OCI-LY1 (cell line): ENCODE measurements around the gene ANKRD33B.

Experiments used
- H2AFZ ChIP-seq: fragments of 200-600 bp; sonication (generic), shearing (Covaris generic); 2 replicates; pipeline ENCODE4 v1.6.0; 2014; ENCODE audit warnings: antibody characterized with exemption, mild to moderate bottlenecking, low read length
- H3F3A ChIP-seq: fragments of 200-600 bp; sonication (generic), shearing (Covaris generic); 2 replicates; pipeline ENCODE4 v1.6.0; 2014; ENCODE audit warnings: mild to moderate bottlenecking, antibody characterized with exemption, low read length, moderate library complexity; ENCODE audit not compliant: insufficient read depth
- H3K27ac ChIP-seq: fragments of 200-600 bp; sonication (generic); 2 replicates; pipeline ENCODE4 v1.5.1; 2014; ENCODE audit warnings: low read length, mixed run types, mild to moderate bottlenecking, low read depth; ENCODE audit not compliant: poor library complexity, severe bottlenecking
- H3K27me3 ChIP-seq: fragments of 200-600 bp; sonication (generic); 2 replicates; pipeline ENCODE4 v1.6.0; 2014; ENCODE audit warnings: antibody characterized with exemption, mild to moderate bottlenecking, low read length, moderate library complexity; ENCODE audit not compliant: insufficient read depth
- H3K36me3 ChIP-seq: fragments of 200-600 bp; sonication (generic); 2 replicates; pipeline ENCODE4 v1.6.1; 2014; ENCODE audit warnings: mild to moderate bottlenecking, antibody characterized with exemption, low read length, moderate library complexity, mixed read lengths; ENCODE audit not compliant: insufficient read depth
- H3K4me1 ChIP-seq: fragments of 200-600 bp; sonication (generic); 2 replicates; pipeline ENCODE4 v1.5.1; 2014; ENCODE audit warnings: mild to moderate bottlenecking, low read length, moderate library complexity; ENCODE audit not compliant: insufficient read depth, severe bottlenecking
- H3K4me2 ChIP-seq: fragments of 200-600 bp; sonication (generic), shearing (Covaris generic); 2 replicates; pipeline ENCODE4 v1.6.1; 2014; ENCODE audit warnings: low read length
- H3K4me3 ChIP-seq: fragments of 200-600 bp; sonication (generic); 2 replicates; pipeline ENCODE4 v1.5.1; 2014; ENCODE audit warnings: low read length, low read depth, mild to moderate bottlenecking, mixed read lengths; ENCODE audit not compliant: poor library complexity, severe bottlenecking
- H3K79me2 ChIP-seq: fragments of 200-600 bp; shearing (Covaris generic); 2 replicates; pipeline ENCODE4 v1.6.1; 2016; ENCODE audit warnings: mixed run types, low read length, mixed read lengths; ENCODE audit not compliant: insufficient read depth
- H3K9ac ChIP-seq: fragments of 200-600 bp; sonication (generic), shearing (Covaris generic); 2 replicates; pipeline ENCODE4 v1.6.1; 2014; ENCODE audit warnings: mild to moderate bottlenecking, low read length, mixed read lengths
- H3K9me2 ChIP-seq: fragments of 200-600 bp; sonication (generic), shearing (Covaris generic); 2 replicates; pipeline ENCODE4 v1.6.1; 2014; ENCODE audit warnings: low read depth, mild to moderate bottlenecking, low read length, mixed read lengths
- H3K9me3 ChIP-seq: fragments of 200-600 bp; shearing (Covaris generic); 2 replicates; pipeline ENCODE4 v1.6.1; 2014; ENCODE audit warnings: low read length, mixed read lengths
- H4K20me1 ChIP-seq: fragments of 200-600 bp; sonication (generic), shearing (Covaris generic); 2 replicates; pipeline ENCODE4 v1.6.0; 2016; ENCODE audit warnings: mild to moderate bottlenecking, low read length; ENCODE audit not compliant: insufficient read depth
- EZH2 ChIP-seq: fragments of 200-600 bp; sonication (generic), shearing (Covaris generic); IDR thresholded peaks from 2 replicates; pipeline ENCODE4 v1.8.0; 2017; ENCODE audit warnings: borderline replicate concordance, mixed run types, mild to moderate bottlenecking, antibody characterized with exemption, low read length, moderate library complexity, mixed read lengths
- TF ChIP-seq, protein P1 (sequence below): fragments of 200-600 bp; sonication (generic), shearing (Covaris generic); IDR thresholded peaks from 2 replicates; pipeline ENCODE4 v1.5.1; 2017; ENCODE audit warnings: mild to moderate bottlenecking, antibody characterized with exemption, low read length, moderate library complexity, mixed read lengths

The ANKRD33B gene

DNA sequence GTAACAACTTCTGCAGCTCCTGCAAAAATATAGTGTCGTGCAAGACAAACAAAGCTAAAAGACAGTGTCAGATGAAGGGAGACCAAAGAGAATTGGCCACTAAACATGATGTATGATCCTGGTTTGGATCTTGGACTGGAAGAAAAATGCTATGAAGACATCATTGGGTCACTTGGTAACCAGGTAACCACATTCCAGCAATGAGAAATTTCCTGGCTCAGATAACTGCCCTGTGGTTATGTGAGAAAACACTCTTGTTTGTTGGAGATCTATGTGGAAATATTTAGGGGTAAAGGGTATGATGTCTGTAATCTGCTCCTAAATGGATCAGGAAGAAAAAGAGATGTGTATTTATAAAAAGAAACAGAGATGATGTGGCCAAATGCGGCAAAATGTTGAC lies 45.5 kb upstream of the ANKRD33B start:
- no peak overlapping the region for H3K27ac ChIP-seq
- no peaks in the 10 kb centered on the region for H3K4me1 ChIP-seq
- H3F3A ChIP-seq, result no peaks in the 10 kb centered on the region
- 0 out of 2 replicates have a peak, but pooled peaks cover 5% of the 10 kb centered on the region for H3K9me3 ChIP-seq
- H3K27me3 ChIP-seq, result no peaks in the 10 kb centered on the region; the same call in 1 of the 2 replicates
- H3K36me3 ChIP-seq, result no peaks in the 10 kb centered on the region
- H4K20me1 ChIP-seq, result no peaks in the 10 kb centered on the region
- no peaks in the 10 kb centered on the region for H3K79me2 ChIP-seq
- H2AFZ ChIP-seq, result no peak overlapping the region
- TF ChIP-seq, protein P1, sequence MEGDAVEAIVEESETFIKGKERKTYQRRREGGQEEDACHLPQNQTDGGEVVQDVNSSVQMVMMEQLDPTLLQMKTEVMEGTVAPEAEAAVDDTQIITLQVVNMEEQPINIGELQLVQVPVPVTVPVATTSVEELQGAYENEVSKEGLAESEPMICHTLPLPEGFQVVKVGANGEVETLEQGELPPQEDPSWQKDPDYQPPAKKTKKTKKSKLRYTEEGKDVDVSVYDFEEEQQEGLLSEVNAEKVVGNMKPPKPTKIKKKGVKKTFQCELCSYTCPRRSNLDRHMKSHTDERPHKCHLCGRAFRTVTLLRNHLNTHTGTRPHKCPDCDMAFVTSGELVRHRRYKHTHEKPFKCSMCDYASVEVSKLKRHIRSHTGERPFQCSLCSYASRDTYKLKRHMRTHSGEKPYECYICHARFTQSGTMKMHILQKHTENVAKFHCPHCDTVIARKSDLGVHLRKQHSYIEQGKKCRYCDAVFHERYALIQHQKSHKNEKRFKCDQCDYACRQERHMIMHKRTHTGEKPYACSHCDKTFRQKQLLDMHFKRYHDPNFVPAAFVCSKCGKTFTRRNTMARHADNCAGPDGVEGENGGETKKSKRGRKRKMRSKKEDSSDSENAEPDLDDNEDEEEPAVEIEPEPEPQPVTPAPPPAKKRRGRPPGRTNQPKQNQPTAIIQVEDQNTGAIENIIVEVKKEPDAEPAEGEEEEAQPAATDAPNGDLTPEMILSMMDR, result no peak
- no peak for TF ChIP-seq EZH2
- H3K9me2 ChIP-seq, result no peaks in the 10 kb centered on the region
- no peak overlapping the region for H3K9ac ChIP-seq
- H3K4me2 ChIP-seq, result no peak overlapping the region
- H3K4me3 ChIP-seq, result no peak overlapping the region

DNA sequence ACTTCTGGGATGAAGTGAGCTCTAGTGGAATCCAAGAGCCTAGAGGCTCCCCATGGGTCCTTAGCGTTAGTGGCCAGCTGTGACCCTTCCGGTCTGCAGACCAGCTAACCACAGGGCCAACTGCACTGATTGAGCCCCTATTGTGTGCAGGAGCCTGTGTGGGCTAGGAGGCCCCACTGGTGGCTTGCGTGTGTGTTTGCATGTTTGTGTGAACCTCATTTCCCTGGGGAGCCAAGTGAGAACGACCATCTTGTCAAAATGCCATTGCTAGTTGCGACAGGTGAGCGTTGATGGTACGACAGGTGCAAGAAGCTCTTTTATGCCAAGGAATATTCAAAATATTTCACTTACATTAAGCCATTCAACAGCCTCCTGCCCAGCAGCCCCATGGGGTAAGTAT lies 44.1 kb upstream of the ANKRD33B start:
- H3K4me1 ChIP-seq, result no peaks in the 10 kb centered on the region
- no peak overlapping the region for H3K27ac ChIP-seq
- H4K20me1 ChIP-seq, result no peaks in the 10 kb centered on the region
- no peak overlapping the region for H2AFZ ChIP-seq
- H3K27me3 ChIP-seq, result no peaks in the 10 kb centered on the region; the same call in 1 of the 2 replicates
- H3K4me3 ChIP-seq, result no peak overlapping the region
- no peaks in the 10 kb centered on the region for H3K36me3 ChIP-seq
- H3K9ac ChIP-seq, result no peak overlapping the region
- no peaks in the 10 kb centered on the region for H3K9me2 ChIP-seq
- no peaks in the 10 kb centered on the region for H3K79me2 ChIP-seq
- H3K9me3 ChIP-seq, result 0 out of 2 replicates have a peak, but pooled peaks cover 5% of the 10 kb centered on the region
- TF ChIP-seq, protein P1, result no peak
- TF ChIP-seq EZH2, result no peak
- no peaks in the 10 kb centered on the region for H3F3A ChIP-seq
- no peak overlapping the region for H3K4me2 ChIP-seq

DNA sequence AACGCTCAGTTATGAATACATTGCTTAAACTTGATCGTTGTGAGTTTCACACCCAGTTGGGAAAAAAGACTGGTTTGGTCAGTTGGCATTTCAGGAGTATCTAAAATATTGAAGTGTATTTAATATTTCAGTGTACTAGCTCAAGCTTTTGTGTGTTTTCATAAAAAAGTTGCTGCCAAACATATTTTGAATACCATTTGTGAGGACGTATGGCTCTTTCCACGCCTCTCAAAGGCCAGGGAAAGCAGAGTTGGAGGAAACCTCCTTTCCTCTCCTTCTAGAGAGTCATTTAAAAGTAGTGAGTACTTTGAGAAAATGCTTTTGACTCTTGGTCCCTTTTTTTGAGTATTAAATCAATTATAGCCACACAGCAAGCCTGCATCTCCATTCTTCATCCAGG lies 43.2 kb upstream of the ANKRD33B start:
- no peaks in the 10 kb centered on the region for H3K9me2 ChIP-seq
- H3K9ac ChIP-seq, result no peak overlapping the region
- H3K27me3 ChIP-seq, result no peaks in the 10 kb centered on the region; the same call in 1 of the 2 replicates
- H3K4me3 ChIP-seq, result no peak overlapping the region
- H4K20me1 ChIP-seq, result no peaks in the 10 kb centered on the region
- no peaks in the 10 kb centered on the region for H3F3A ChIP-seq
- H3K9me3 ChIP-seq, result no peaks in the 10 kb centered on the region
- no peaks in the 10 kb centered on the region for H3K4me1 ChIP-seq
- no peak for TF ChIP-seq EZH2
- TF ChIP-seq, protein P1, result no peak
- H2AFZ ChIP-seq, result no peak overlapping the region
- no peaks in the 10 kb centered on the region for H3K79me2 ChIP-seq
- no peaks in the 10 kb centered on the region for H3K36me3 ChIP-seq
- H3K4me2 ChIP-seq, result no peak overlapping the region
- no peak overlapping the region for H3K27ac ChIP-seq
